Hepatic stellate cell (primary cell): ENCODE results near the gene KCNG1.
"Not testable (repeated sequence)": the region's sequence is repeated elsewhere in the genome, so short reads cannot be mapped to it uniquely, and the experiment has no call there.

Experiments used
- DNase-seq: peaks from one replicate; pipeline ENCODE4 v3.0.0; 2011; ENCODE audit warnings: low spot score

The KCNG1 gene

DNA sequence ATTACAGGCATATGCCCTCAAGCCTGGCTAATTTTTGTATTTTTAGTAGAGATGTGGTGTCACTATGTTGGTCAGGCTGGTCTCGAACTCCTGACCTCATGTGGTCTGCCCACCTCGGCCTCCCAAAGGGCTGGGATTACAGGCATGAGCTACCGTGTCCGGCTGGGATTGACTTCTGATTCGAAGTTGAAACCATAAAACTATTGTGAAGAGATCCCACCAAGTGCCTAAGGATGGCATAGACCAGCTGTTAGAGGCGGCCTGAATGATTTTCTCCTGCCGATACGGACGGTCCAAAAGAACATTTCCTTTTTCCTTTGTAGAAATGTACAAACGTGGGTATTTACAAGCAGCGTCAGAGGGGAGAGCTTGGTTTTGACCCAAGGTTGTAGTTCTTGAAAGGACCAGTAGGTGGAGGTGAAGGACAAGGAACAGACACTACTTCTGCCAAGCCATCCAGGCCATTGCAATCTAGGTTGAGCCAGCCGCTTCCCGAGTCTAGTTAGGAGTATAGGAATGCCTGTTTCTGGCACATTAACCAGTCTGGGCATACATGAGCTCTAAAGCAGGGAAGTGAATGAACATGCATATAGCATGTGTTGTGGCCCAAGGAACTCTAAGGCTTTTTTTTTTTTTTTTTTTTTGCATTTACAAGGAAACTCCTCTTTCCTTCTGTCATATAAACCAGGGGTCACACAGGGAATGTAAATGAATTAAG, 35.3 kb downstream of the KCNG1 start:
- peak; percentile 78 for DNase-seq

GRCh38 chr20:50983321-50983720, 39.6 kb downstream of the KCNG1 start:
- DNase-seq, result no peak

DNA sequence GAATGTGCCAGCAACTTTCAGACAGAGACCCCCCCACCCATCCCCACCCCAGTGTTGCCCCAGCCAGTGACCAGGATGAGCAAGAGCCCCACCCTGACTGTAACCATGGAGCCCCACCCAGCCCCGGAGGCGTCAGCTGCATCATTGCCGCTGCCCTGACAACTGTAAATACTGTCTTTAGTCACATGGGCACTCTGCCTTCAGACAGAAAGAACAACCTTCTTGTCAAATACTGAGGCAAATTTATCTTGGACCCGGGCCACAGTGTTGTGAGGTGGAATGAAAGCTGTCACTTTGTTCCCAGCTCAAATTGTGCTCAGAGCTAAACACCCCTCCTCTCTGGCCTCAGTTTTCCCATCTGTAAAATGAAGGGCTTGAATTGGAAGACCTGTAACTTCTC, 40.5 kb downstream of the KCNG1 start:
- DNase-seq, result peak; percentile 53

GRCh38 chr20:50981714-50982048, 41.2 kb downstream of the KCNG1 start:
- DNase-seq, result no peak

GRCh38 chr20:50980851-50981713, 41.8 kb downstream of the KCNG1 start:
- peak; percentile 65 for DNase-seq

- DNase-seq, result peak; percentile 94
These were observed 42.7 kb downstream of the KCNG1 start for GRCh38 chr20:50980071-50980681.

GRCh38 chr20:50978533-50978932, 44.4 kb downstream of the KCNG1 start:
- DNase-seq, result not testable (repeated sequence)

DNA sequence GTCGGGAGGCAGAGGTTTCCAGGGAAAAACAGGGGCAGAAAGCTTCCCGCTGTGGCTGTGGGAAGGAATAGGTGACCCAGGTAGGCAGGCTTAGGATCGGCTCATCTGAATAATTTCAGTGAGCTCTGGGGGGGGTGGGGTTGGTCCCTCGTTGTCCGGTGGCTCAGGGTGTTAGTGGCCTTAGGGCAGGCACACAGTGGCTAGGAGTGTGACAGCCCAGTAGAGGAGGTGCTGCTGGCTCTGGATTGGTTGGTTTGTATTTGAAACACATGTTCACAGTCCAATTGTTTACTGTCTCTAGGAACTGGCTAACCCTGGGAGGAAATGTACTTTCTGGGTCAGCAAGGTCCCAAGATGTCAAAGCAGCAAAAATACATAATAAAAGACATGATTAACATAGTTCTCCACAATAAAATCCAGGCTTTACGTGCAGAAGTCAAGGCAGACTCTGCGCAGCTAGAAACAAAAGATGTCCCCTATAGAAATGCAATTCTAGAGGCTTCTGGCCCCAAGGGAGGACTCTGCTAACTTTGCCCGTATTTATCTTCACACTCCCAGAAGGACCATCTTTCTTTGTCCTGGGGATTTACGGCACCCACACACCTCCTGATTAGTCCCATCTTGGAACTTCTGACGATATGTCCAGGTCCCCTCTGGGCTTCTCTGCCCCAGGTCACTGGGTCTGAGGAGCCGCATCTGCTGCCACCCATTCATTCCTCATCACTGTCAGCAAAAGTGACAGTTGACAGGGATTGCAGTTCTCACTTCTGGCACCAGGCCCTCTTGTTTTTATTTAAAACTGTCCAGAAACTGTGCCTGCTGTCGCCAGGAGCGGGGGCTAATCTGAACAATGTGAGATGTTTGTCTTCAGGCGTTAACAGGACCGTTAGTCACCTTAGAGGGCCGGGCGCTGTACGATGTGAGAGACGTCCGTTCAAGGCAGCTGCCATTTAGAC, 45.6 kb downstream of the KCNG1 start:
- DNase-seq, result no peak

- no peak for DNase-seq
These were observed 47.1 kb downstream of the KCNG1 start for GRCh38 chr20:50975701-50976330.

GRCh38 chr20:50969912-50970311, 53.0 kb downstream of the KCNG1 start:
- DNase-seq, result no peak

GRCh38 chr20:50969435-50969834, 53.5 kb downstream of the KCNG1 start:
- DNase-seq, result no peak

GRCh38 chr20:50968289-50968688, 54.6 kb downstream of the KCNG1 start:
- DNase-seq, result no peak

GRCh38 chr20:50967586-50967985, 55.3 kb downstream of the KCNG1 start:
- no peak for DNase-seq

DNA sequence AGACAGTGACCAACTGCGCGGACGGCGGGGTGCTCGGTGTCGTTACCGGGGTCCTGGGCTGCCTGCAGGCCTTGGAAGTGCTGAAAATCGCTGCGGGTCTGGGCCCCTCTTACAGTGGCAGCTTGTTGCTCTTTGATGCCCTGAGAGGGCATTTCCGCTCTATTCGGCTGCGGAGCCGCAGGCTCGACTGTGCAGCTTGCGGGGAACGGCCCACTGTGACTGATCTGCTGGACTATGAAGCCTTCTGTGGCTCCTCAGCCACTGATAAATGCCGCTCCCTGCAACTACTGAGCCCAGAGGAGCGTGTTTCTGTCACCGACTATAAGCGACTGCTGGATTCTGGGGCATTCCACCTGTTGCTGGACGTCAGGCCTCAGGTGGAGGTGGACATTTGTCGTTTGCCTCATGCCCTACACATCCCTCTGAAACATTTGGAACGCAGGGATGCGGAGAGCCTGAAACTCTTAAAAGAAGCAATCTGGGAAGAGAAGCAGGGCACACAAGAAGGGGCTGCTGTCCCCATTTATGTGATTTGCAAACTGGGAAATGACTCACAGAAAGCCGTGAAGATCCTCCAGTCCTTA, 63.3 kb downstream of the KCNG1 start:
- no peak for DNase-seq

GRCh38 chr20:50958615-50959542, 64.0 kb downstream of the KCNG1 start, which contains the start of gene MOCS3:
Gene MOCS3, plus strand, starts transcription at chr20:50958818. Its CDS starts 25 bp downstream, at chr20:50958843.
- peak; percentile 80 for DNase-seq

DNA sequence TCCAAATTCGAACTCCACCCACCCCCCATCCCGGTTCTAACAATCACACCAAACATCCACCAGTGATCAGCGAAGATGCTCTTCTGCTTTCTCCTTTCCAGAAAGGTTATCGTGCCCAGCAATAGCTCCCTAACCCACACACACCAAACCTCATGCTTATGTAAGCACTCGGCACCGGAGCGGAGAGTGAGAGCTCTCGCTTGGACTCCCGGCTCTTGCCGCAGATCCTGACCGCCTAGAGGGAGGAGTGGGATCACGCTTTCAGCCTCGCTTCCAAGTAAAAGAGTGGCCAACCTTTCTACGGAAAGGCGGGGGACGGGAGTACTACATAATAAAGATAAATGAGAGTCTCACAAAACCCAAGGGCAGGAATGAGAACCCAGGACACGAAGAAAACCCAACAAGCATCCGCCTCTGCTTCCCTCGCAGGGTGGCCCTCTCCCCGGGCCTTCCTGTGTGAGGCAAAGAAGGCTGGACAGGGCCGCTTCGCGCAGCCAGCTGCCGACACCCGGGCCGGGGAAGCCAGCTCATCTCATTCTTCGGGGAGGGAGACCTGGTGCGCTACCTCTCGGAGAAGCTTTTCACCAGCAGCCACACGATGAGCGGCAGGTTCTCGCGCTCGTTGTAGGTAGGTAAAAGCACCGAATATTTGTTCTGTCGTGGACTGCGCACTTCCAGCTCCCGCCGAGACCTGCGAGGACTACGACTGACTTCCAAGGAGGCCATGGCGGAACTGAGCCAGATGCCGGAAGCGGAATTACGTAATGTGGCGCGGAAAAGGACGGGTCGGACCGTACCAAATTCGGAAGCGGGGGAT, 64.9 kb downstream of the KCNG1 start, which contains the start of gene DPM1:
TSS of gene DPM1 (minus strand) at position 735 of the 817 bp plus-strand sequence. CDS start at position 726, 9 bp downstream.
- peak; percentile 73 for DNase-seq

- no peak for DNase-seq
These were observed 65.6 kb downstream of the KCNG1 start for GRCh38 chr20:50957276-50957675.

- no peak for DNase-seq
These were observed 69.1 kb downstream of the KCNG1 start for GRCh38 chr20:50953821-50954220.
